HG03558 (cell line): ENCODE data around the gene MSANTD1.

ENCODE experiments used
- ATAC-seq: cut with Tn5 transposase; IDR thresholded peaks from one replicate; pipeline ENCODE4 v1.9.1; 2021; ENCODE audit warnings: moderate number of reproducible peaks; ENCODE audit not compliant: unreplicated experiment; ENCODE audit errors: extremely low read depth

The MSANTD1 gene

GRCh38 chr4:3257556-3258482 is 8.9 kb downstream of the MSANTD1 start:
- ATAC-seq = no peak

DNA sequence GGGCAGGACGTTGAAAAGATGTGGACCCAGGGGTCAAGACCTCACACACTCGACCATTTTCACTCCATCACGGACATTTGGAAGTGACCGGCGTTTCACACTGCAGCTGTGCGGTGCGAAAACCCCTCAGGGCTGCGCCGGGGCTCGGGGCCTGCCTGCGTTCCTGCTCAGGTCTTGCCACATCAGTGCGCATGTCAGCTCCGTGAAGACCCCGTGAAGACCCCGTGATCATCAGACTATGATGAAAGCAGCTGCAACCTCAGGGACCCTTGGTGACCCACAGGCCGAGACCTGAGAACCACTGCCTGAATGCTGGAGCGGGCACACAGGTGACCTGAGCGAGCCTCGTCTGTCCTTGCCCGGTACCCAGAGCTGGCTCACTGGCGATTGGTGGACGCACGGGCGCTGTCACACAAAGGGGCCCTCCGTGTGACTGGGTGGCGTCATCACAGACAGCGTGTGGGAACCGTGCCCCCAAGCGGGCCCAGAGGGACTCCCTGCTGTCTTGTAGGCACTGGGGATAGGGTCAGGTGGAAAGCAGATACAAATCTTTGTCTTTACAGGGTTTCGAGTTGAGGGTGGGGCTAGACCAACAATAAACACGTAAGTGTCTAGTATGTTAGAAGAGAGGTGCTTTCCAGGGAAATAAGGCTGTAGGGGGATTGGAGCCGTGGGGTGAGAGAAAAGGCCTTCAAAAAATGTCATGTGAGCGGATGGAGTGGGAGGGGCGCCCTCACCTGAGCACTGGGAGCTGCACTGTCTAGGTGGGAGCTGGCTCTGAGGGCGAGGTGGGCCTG is 12.7 kb downstream of the MSANTD1 start:
- no peak for ATAC-seq

DNA sequence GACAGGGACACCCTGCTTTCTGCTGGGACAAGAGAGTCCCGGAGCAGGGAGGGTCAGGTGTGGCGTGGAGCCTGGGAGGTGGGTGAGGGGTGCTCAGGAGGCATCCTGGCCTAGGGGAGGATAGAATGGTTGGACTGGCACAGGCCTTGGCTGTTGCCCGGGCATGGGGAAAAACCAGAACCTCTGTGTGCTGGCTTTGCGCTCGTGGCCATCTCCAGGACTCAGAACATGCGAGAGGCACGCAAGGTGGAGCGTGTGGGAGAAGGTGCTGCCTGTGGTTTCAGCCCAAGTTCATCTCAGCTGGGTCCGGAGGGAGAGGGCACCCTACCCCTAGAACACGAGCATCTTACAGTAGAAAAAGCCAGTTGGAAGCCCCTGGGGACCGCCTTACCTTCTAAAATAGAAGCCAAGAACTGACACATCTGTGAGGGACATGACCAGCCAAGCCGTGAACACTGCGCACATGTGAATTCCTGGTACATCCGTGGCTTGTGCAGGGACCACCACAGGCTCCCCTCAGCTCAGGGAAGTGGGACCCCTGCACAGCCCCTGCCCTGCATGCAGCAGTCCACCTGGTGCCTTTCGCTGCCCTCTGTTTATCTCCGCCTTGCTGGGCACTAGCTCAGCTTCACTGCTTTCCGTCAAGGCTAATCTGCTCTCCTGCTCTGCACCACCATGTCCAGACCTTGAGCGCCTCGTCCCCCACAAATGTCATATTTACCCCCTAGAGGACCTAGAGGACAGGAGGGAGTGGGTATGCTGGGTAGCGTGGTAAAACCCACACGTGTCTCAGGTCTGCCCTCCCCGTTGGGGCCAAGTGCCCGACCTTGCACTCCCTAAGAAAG is 13.5 kb downstream of the MSANTD1 start:
- no peak for ATAC-seq

DNA sequence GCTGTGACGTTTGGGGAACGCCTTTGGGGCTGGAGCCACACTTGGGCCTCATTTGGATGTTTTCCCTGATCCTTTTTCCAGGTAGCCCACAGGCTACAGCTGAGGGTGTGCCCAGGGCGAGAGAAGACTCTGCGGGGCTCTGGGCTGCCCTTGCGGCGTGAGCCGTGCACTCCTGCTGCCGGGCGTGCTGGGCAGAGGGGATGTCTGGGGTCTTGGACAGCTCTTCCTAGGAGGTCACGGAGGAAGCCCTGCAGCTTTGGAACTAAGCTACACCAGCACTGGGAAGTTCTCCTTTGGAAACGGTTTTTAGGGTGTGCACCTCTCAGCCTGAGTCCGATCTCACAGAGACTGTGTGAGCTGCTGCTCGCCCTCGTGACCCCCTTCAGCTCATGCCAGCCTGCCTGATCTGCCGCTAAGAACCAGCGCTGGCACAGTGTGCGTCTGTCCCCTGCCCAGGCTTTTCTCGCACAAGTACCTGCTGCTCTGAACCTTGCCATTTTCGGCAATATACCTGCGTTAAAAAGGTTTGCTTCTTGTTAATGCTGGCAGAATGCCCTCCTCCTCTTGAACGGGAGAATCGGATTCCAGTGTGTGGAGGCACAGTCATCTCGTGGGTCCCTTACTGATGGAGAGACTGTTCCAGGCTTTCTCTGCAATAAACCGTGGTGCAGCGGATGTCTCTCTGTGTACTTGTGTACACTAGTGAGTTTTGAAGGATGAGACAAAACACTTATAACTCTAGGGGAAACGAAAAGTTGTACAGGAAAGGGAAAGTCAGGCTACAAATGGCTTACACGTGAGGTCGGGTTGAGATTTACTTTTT is 14.3 kb downstream of the MSANTD1 start:
- no peak for ATAC-seq

GRCh38 chr4:3263876-3264193 is 14.9 kb downstream of the MSANTD1 start:
- no peak for ATAC-seq

GRCh38 chr4:3266076-3266475 is 17.1 kb downstream of the MSANTD1 start:
- no peak for ATAC-seq

GRCh38 chr4:3267576-3268394 is 18.8 kb downstream of the MSANTD1 start:
- no peak for ATAC-seq

- ATAC-seq = no peak
Observed at GRCh38 chr4:3268395-3269104, 19.6 kb downstream of the MSANTD1 start.

DNA sequence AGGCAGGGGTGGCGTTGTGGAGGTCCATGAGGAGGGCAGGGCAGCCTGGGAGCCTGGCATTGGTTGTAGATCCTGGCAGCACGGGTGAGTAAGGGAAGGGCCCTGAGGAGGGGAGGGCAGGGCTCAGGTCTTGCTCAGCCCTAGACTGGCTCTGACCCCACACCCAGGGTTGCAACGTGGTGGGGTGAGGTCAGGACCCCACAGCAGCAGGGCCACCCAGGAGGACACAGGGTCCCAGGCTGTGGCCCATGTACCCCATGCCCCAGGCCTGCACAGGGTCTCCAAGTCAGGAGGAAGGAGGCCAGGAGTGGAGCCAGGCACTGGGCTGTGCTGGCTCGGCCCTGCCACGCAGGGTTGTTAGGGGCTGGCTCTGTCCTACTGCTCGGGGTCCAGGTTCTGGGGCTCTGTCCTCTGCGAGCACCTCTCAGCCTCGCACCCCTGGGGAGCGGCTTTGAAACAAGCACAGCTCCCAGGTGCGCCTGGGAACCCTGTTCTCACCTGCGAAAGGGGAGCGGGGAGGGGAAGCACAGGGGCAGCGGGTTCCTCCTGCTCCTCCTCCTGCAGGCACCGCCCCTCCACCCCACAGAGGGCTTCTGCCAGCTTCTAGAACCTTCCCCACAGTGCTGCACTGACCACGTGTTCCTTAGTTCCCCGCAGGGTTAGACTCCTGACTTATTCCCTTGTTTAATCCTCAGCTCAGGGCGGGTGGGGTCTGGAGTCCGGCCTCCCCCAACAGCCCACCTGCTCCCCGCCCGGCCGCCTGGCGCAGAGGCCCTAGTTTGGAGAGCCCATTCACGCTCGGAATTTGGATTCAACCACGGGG is 20.4 kb downstream of the MSANTD1 start:
- ATAC-seq = no peak

DNA sequence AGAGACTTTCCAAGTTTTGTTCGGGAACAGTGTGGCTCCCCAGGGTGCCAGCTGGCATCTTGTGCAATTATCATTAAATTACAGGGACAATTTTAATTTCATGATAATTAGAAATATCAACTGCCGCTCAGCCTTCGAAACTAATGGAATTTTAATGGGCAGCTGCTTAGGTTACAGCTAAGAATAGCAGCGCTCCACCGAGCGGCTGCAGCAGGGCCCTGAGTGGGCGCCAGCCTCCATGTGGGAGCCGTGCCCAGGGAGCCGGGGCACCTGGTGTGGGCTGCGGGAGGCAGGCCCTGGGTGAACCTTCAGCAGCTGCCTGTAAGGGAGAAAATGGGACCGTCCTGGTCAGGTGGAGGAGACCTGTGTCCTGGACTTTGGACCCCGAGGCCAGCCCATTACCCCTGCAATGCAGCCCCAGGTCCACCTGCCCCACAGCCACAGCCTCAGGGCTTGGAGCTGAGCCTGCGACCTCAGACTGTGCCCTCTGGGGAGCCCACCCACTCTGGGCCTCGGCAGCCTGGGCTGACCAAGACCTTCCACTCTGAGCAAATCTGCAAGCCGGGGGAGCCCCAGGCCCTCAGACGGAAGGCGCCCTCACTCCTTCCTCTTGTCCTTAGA is 21.1 kb downstream of the MSANTD1 start:
- ATAC-seq = no peak

DNA sequence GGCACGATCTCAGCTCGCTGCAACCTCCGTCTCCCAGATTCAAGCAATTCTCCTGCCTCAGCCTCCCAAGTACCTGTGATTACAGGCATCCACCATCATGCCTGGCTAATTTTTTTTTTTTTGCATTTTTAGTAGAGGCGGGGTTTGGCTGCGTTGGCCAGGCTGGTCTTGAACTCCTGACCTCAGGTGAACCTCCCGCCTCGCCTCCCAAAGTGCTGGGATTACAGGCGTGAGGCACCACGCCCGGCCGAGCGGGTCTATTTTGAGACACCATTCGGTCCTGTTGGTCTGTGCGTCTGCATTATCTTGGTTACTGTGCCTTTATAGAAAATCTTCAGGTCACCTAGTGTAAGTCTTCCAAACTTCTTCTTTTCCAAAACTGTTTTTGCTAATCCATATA is 22.2 kb downstream of the MSANTD1 start:
- no peak for ATAC-seq

- no peak for ATAC-seq
Observed at GRCh38 chr4:3276986-3277385, 28.0 kb downstream of the MSANTD1 start.

DNA sequence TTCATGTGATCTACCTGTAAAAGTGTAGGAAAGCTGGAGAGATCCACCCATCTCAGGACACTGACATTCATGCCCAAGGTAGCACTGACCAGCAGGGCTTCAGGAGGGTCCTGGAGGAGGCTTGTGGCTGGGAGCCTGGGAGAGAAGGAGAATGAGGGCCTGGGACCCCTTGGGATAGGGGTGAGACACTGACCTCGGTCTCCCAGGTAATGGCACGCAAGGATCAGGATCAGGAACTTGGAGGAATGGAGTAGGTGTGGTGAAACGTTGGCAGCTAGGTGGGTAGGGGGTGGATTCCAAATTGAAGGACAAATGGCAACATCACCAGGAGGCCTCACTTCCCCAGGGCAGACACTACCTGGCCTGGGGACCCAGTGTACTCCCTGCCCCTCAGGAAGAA is 31.5 kb downstream of the MSANTD1 start:
- no peak for ATAC-seq

DNA sequence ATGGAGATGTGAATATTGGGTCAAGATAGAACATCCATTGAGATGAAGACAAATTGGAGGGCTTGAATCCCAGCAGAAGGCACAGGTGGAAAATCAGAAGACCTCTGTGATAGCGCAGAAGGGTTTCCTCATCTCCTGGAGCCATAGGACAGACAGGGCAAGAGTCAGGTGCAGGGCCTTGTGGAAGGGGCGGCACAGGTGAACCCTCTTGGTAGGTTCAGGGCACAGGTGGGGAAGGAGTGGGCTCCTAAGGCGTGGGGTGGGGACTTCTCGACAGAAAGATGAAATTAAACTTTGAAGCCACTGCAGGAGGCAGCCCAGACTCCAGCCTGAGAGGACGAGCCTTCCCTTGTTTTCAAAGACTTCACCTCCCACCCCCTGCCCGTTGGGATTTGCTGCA is 34.5 kb downstream of the MSANTD1 start:
- no peak for ATAC-seq

DNA sequence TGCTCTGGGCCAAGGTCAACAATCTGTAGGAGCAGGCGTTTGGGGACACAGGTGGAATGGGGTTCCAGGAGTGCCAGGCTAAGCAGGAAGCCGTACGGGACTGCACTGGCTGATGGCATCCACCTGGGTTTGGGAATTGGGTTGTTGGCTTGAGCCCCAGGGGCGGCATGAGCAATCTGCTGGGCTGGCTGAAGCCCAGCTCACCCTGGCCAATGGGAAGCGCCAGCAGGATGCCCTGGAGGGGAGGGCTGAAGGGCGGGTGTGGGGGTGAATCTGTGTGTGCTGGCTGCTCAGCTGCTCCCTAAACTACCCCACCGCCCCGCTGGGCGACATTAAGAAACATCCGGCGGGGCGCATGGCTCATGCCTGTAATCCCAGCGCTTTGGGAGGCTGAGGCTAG is 35.0 kb downstream of the MSANTD1 start:
- no peak for ATAC-seq

DNA sequence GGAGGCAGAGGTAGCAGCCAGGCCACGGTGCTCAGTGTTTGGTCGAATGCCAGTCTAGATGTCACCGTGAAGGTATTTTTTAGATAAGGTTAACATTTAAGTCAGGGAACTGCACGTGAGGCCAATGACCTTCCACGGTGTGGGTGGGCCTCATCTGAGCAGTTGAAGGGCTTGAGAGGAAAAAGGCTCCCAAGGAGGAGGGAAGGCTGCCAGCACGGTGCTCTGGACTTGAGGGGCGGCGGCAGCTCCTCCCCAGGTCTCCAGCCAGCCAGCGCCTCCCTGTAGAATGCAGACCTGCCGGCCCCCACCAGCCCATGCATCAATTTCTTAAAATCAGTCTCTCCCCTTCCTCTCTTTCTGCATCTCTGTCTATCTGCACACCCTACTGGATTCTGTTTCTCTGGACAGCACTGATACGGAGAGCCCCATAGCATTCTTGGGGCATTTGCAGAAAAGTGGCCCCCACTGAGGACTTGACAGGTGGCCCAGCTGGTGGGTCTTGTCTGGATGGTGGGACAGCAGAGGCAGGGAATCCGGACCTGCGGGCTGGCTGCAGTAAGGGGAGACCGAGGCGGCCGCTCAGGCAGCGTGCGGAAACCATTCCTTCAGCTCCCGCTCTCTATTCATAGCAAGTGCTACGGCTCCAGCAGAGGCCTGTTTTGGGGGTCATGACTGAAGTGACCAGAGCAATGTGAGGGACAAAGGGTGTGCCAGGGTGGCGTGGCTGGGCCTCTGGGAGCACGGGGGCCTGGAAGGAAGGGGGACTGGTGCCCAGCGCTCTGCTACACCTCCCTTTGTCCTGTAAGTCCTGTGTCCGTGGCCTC is 36.0 kb downstream of the MSANTD1 start:
- ATAC-seq = no peak
